HG03064 (cell line): Measurements from ENCODE around the gene CCT7.

ENCODE experiments used
- ATAC-seq: cut with Tn5 transposase; IDR thresholded peaks from one replicate; pipeline ENCODE4 v1.9.1; 2021; ENCODE audit warnings: low read depth; ENCODE audit not compliant: unreplicated experiment

Gene CCT7

DNA sequence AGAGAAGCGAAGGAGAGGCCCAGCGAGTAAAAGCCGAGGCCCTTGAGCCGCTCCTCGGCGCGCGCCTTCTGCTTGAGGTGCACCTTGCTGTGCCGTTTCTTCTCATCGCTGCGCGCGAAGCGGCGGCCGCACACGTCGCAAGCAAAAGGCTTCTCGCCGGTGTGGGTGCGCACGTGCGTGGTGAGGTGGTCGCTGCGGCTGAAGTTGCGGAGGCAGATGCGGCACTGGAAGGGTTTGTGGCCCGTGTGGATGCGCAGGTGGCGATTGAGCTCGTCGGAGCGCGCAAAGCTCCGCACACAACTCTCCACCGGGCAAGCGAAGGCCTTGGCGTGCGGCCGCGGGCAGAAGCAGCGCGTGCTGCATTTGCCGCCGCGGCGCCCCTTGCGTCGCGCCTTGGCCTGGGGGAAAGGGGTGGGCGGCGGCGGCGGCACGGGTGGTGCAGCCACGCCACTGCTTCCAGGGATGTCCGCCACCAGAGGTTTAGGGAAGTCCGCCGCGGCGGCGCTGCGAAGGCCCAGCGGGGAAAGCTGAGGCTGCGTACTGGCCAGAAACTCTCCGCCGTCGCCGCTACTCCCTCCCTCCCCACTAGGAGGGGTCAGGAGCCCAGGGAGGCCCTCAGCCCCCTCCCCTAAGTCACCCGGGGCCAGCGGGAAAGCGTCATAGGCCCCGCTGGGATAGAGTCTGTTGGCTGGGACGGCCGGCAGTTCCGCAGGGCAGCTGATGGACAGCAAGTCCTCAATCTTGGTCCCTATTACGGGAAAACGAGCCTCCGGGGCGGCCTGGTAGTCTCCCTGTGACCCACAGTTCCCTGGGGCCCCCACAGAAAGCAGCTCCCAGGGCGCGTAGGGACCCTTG lies 57.6 kb downstream of the CCT7 start:
- no peak for ATAC-seq

DNA sequence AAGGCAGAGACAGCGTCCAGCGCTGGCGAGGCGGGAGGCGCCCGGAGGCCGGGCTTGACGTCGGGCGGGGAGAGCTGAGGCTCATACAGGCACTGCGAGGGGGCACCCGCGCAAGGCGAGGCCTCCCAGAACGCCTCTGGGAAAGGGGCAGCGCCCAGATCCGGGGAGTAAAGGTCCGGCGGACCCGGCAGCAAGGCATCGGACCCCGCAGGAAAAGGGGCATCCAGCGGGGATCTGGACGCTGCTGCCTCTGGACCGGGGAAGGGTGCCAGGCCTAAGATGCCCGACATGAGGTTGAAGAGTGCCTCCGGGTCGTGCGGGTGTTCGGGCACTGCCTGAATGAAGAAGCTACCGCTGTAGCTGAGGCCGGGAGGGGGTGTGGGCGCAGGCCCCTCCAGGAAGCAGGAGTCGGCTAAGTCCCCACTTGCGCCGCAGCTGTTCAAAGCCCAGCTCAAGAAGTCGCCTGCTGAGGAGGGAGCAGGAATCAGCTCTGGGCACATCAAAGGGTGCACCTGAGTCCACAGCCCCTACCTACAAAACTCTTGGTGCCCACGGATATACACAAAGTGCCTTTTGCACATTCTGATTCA lies 58.3 kb downstream of the CCT7 start:
- ATAC-seq = no peak

GRCh38 chr2:73292906-73293533 lies 58.9 kb downstream of the CCT7 start:
- no peak for ATAC-seq

- ATAC-seq = peak; percentile 88
Observed at GRCh38 chr2:73293534-73294171, 59.5 kb downstream of the CCT7 start, which contains the start of gene EGR4. TSS of gene EGR4 (minus strand) at chr2:73293548. CDS start at chr2:73293317, 231 bp downstream.

GRCh38 chr2:73294239-73294638 lies 60.1 kb downstream of the CCT7 start:
- no peak for ATAC-seq

DNA sequence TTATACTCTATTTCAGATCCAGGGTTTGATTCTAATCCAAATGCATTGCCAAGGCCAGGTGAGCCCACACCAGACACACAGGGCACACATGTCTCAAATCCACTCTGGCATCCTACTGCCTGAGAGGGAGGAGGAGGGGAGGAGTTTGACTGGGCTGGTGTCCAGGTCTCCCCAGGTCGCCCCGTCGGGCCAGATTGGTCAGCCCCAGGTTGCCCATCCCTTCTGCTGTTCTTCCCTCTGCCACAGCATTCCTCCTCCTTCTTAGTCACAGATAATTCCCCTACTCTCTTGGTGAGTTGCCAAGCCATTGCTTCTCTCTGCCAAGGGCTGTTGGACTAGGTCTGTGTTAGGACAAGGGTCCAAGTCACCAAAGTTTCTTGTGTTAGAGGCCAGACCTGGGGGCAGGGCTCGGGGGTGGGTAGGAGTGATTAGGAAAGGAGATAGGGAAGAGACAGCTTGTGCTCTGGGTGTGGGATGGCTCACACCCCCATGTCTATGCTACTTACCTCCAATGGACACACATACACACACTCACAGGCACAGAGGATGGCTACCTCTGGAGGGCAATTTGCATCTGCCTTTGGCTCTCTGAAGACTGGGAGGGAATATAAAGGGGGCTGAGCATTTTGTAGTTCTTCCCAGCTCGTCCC lies 61.8 kb downstream of the CCT7 start:
- no peak for ATAC-seq

- no peak for ATAC-seq
Observed at GRCh38 chr2:73297151-73297559, 63.0 kb downstream of the CCT7 start.

DNA sequence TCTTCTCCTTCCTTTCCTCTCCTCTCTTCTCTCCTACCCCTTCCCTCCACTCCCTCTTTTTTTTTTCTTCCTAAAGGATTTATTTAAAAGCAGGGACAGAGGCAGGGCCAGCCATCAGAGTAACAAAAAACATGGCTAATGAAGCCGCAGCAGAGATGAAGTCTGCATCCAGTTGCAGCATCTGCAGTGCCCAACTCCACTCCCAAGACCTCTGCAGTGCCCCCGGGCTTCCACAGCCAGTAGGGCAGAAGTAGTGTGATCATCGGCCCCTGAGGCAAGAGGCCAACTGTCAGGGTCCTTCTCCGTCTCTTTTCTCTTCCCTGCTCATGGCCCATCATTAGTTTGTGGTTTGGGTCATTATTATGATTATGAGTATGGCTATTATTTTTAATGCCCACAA lies 63.5 kb downstream of the CCT7 start:
- no peak for ATAC-seq

- no peak for ATAC-seq
Observed at GRCh38 chr2:73300926-73301325, 66.8 kb downstream of the CCT7 start.

GRCh38 chr2:73301636-73302035 lies 67.5 kb downstream of the CCT7 start:
- no peak for ATAC-seq
